ENCODE measurements around the gene DAB2. TPM values are rescaled to one million over a fixed set of nuclear protein-coding genes. Genes with fewer than 3 reads are reported as not detected.

Gene DAB2
- total RNA-seq, 4 donors from 2014 or later, result 30.8 to 121 (median 47.4) TPM

- TF ChIP-seq CTCF (IDR thresholded peaks at IDR 0.05) (no peak), EP300 (IDR thresholded peaks at IDR 0.05) (no peak), POLR2A (IDR thresholded peaks at IDR 0.05) (no peak), POLR2AphosphoS5 (IDR thresholded peaks at IDR 0.05) (no peak)
- Histone ChIP-seq H3K4me1 (no peaks in the 10 kb centered on the region), H3K36me3 (no peaks in the 10 kb centered on the region), H3K9me3 (no peaks in the 10 kb centered on the region), H3K4me3 (no peak overlapping the region), H3K27me3 (no peaks in the 10 kb centered on the region), H3K27ac (no peak overlapping the region)
- WGBS, 2 donors (ENCODE audit: low coverage in 1 of 2), result 73 to 86% methylated on average over 3 of the region's 3 CpGs
- ATAC-seq, result no peak
Measured at GRCh38 chr5:39439582-39440162, 14.9 kb upstream of the DAB2 start.

GRCh38 chr5:39437467-39437866 is 12.7 kb upstream of the DAB2 start:
- H3K4me3 ChIP-seq, result no peak overlapping the region
- no peak for ATAC-seq

GRCh38 chr5:39433848-39434247 is 9.1 kb upstream of the DAB2 start:
- TF ChIP-seq EP300 (IDR thresholded peaks at IDR 0.05) (no peak), CTCF (IDR thresholded peaks at IDR 0.05) (no peak), POLR2AphosphoS5 (IDR thresholded peaks at IDR 0.05) (no peak), POLR2A (IDR thresholded peaks at IDR 0.05) (no peak)
- Histone ChIP-seq H3K4me1 (no peaks in the 10 kb centered on the region), H3K9me3 (no peaks in the 10 kb centered on the region), H3K27me3 (no peaks in the 10 kb centered on the region), H3K36me3 (no peaks in the 10 kb centered on the region), H3K27ac (no peak overlapping the region), H3K4me3 (no peak overlapping the region)
- ATAC-seq, result no peak
- 41 to 56% methylated on average over 1 to 4 of the region's 4 CpGs for WGBS, 2 donors (ENCODE audit: low coverage in 1 of 2)

More at GRCh38 chr5:39437467-39437866, 12.7 kb upstream of the DAB2 start:
- WGBS, 2 donors (ENCODE audit: low coverage in 1 of 2), result 0 to 30% methylated on average over 1 of the region's 1 CpG
- H3K9me3 ChIP-seq, result no peaks in the 10 kb centered on the region
- TF ChIP-seq CTCF (IDR thresholded peaks at IDR 0.05) (no peak), POLR2A (IDR thresholded peaks at IDR 0.05) (no peak), POLR2AphosphoS5 (IDR thresholded peaks at IDR 0.05) (no peak), EP300 (IDR thresholded peaks at IDR 0.05) (no peak)
- H3K4me1 ChIP-seq, result no peaks in the 10 kb centered on the region
- H3K27me3 ChIP-seq, result no peaks in the 10 kb centered on the region
- no peaks in the 10 kb centered on the region for H3K36me3 ChIP-seq
- H3K27ac ChIP-seq, result no peak overlapping the region

- no peaks in the 10 kb centered on the region for H3K9me3 ChIP-seq
- no peak overlapping the region for H3K27ac ChIP-seq
- H3K4me3 ChIP-seq, result no peak overlapping the region
- ATAC-seq, result no peak
- peaks cover 0 to under 1% (median 0%) of the 10 kb centered on the region in 3 donors for H3K4me1 ChIP-seq
- H3K27me3 ChIP-seq, result no peaks in the 10 kb centered on the region
- WGBS, 2 donors (ENCODE audit: low coverage in 1 of 2), result 81 to 98% methylated on average over 3 to 11 of the region's 12 CpGs
- no peaks in the 10 kb centered on the region for H3K36me3 ChIP-seq
- TF ChIP-seq POLR2A (IDR thresholded peaks at IDR 0.05) (no peak), POLR2AphosphoS5 (IDR thresholded peaks at IDR 0.05) (no peak), EP300 (IDR thresholded peaks at IDR 0.05) (no peak), CTCF (IDR thresholded peaks at IDR 0.05) (no peak)
Measured at GRCh38 chr5:39432696-39433530, 8.1 kb upstream of the DAB2 start.

Measured in gastroesophageal sphincter (tissue), 4 donors.